ENCODE data around the gene NPTXR.
"Not testable (repeated sequence)": the region's sequence is repeated elsewhere in the genome, so short reads cannot be mapped to it uniquely, and the experiment has no call there.

Gene NPTXR

DNA sequence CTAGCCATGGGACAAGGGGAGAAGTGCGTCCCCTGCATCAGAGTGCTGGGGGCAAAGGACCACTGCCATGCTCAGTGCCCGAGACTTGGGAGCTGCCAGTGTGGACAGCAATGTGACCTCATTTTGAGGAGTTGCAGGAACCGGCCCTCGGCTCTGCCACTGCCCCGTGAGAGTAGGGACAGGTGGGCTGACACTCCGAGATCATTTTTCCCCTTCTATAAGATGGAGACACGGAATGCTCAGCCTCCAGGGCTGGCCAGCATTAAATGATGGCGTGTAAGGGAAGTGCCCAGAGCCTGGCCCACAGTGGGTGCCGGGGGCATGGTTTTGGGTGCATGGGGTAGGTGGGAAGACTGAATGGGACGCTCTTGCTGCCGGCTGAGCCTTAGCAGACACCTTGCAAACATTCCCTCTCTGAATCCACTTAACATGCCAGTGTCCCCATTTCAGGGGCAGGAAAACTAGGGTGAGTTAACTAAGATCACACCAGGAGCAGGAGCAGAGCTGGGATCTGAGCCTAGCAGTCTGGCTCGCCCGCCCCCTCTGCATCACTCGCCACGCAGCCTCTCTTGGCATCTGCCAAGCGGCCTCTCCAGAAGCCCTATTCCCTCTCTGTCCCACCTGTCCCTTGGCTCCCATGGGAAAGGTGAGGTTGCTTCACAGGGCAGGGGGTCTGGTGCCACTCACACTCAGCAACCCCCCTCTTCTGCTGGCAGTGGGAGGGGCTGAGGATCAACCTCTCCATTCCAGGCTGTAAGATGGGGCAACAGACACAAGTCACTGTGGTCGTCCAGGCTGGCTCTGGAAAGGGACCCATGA lies 13.6 kb downstream of the NPTXR start:
- no peak for DNase-seq

DNA sequence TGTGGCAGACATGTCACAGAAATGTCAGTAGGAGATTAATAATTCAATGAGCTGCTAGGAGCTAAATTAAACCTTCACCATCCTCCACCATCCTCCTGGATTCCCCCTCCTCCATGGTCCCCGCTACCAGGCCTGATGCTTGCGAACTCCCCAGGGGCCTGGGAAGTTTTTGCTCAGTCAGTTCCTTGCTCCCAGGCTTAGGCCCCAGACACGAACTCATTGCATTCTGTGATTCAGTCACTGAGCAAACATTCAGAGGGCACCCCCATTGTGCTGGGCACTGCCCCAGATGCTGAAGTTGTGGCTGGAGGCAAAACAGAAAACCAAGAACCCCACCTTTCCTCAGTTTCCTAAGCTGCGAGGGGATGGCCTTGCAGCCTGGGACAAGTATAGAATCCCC lies 14.3 kb downstream of the NPTXR start:
- DNase-seq: no peak

DNA sequence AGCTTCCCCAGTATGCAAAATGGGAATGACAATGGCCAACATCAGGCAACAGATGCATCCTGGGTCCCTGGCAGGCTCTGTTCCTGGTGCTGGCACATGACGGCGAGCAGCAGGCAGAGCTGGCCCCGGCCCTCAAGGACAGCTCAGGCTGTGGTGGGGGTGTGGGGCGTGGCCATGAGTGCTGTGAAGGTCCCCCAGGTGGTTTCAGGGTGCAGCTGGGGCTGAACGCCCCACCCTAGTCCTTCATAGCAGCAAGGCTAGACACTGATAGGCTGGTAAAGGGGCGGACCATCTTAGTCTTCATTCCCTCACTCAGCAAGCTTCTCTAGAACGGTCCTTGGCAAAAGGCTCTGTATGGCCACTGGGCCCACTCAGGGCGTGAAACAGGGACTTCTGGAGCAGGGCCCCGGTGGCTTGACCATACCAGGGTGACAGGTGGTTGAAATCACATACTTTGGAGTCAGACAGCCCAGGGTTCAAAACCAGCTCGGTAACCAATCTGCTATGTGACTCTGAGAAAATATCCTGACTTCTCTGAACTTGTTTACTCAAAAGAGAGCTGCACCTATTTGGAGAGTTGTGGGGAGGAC lies 15.1 kb downstream of the NPTXR start:
- DNase-seq: no peak

DNA sequence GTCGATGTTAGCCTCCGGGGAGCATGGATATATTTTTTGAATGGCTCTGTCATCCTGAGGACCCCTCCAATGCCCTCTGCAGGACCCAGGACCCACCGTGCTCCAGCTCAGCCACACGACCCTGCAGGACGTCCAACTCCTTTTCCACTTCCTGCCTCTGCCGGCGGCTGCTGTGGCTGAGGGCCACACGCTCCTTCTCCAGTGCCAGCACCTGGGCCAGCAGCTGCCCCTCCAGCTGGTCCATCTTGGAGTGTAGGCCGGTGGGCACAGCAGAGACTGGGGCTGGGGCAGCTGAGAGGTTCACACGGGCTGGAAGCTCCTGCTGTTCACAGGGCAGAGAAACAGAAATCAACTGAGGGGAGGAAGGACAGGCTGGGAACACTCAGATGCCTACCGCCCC lies 15.6 kb downstream of the NPTXR start:
- DNase-seq: no peak

DNA sequence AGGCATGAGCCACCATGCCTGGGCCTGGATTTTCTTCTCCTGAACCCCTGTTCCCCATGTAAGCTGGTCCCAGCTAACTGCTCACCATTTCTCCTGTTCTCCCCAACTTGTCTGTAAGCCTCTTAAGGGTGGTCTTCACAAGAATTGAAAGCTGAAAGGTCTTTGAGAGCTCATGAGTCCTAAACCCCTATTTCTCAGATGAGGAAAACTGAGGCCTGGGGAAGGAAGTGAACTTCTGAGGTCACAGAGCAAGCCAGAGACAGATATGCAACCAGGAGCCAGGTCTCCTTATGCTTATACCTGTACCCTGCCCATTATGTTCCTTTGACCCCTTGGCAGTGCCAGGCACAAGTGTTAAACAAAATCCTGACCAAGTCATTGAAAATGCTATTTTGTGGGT lies 16.3 kb downstream of the NPTXR start:
- no peak for DNase-seq

DNA sequence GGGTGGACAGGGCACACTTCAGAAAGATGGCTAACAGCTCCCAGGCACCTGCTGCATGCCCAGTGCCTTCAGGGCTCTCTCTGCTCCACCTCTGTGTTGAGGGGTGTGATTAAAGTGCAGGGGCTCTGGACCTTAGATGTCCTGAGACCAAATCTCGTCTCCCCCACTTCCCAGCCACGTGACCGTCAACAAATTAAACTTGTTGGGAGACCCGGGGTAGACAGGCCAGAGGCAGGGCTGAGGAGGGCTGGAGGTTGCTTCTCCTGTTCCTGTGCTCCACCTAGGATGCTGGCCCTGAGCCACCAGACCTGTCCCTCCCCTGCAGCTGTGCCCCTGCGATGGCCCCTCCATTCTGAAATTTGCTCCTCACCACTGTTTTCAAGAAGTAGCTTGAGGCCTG lies 17.0 kb downstream of the NPTXR start:
- DNase-seq: no peak

DNA sequence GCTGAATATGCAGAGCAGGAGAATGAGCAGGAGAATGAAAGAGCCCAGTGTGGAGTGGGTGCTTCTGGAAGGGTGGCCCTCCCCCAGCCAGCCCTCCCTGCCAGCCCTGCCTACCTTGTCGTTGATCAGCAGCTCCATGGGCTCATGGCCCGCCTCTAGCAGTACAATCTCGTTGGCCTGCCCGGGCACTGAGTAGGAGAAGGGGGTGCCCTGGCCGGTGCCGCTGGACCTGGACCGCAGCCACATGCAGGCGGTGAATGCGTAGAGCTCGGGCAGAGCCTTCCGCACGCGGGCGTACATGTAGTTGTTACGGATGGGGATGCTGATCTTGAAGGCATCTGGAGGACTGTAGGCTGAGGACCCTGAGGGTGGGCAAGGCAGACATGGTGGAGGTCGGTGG lies 17.4 kb downstream of the NPTXR start:
- DNase-seq: no peak

DNA sequence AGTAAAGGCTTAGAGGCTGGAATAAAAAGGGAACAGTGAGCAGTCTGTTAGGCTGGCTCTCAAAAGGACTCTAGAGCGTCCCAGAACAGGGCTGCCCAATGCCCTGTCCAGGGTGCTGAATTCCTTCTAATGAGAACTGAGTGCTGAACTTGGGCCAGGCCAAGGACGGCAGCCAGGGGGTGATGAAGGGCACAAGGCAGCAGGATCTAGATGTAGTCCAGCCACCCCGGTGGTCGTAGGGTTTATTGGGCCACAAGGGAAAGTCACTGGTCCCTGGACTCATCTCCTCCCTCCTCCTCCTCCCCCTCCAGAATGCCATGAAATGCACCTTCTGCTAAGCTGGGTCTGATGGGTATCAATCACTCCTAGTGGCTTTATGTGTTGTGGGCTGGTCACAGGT lies 19.2 kb downstream of the NPTXR start:
- DNase-seq: peak; percentile 26

DNA sequence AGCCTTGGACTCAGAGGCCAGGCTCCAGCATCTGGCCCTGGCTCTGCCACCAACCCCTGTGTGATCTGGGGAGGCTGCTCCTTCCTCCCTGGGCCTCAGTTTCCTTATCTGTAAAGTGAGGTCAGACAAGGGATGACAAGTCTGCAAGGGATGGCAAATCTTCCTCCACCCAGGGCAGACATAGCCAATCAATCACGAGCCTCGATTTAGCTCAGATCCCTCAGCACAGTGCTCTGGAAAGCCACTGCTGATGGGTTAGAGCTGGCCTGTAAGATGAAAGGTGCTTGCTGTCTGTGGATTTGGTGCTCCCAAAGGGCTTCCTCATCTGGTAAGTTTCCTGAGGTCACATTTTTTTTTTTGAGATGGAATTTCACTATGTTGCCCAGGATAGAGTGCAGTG lies 20.2 kb downstream of the NPTXR start:
- DNase-seq: no peak

DNA sequence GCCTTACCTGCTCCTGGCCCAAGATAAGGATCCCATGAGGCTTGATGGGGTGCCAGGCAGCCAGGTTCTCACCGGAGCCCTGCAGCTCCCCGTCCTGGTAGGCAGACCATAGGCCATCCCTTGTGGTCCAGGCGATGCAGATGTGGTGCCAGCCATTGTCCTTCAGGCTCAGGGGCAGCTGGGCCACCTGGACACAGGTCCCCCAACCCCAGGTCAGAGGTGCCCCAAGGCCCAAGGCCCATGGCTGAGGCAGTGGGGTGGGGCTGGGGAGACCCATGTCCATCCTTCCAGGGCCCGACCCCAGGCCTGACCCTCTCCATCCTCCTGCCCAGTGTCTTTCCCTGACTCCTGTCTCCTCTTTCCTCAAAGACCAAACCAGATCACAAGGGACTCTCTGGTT lies 20.8 kb downstream of the NPTXR start:
- DNase-seq: no peak

DNA sequence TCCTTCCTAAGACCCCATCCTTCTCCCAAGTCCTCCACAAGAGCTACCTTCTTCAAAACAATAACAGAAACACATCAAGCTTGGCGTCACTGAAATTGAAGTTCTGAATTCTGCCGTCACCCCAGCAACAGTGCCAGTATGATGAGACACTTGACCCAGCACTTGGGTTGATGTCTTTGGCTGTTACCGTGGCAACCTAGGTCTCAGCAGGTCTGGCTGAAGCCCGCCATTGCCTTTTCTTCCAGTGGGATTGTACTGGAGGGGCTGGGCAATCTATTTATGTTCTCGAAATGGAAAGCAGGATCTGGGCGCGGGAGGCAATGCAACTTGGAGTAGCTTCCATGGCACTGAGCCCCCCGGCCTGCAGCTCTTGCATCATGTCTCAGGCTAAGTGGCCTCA lies 23.8 kb downstream of the NPTXR start:
- DNase-seq: no peak

DNA sequence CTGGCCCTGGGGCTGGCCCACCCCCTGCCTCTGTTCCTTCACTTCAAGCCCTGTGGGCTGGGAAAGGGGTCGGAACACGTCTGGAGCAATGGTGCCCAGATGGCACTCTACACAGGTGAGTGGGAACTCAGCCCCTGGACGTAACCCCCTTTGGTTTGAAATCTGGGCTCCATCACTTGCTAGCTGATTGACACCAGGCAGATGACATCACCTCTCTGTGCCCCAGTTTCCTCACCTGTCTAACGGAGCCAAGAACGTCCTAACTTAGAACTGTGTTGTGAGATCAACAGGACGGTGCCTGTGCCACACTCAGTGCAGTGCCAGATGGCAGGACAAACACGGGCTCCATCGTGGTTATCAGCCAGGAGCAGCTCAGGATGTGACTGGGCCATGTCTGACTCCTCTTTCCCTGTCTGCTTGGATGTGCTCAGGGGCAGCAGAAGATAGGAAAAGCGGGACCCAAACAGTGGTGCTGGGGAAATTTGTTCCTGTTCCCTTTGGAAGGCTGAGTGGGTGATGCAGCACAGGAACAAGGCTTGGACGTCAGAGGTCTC lies 24.4 kb downstream of the NPTXR start:
- no peak for DNase-seq

DNA sequence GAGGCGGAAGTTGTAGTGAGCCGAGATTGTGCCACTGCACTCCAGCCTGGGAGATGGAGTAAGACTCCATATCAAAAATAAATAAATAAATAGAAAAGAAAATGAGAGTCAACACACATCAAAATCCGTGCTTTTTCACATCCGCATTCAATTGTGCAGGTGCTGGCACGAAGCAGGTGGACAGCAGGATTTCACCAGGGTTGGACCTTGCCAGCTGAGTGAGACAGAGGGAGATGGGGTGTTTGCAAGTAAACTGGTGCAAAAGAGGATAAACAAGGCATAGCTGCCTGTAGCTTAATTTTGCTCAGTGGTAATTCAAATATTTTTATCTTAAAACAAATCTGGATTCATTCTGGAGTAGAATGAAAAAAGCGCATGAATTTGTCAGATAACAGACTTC lies 26.6 kb downstream of the NPTXR start:
- DNase-seq: no peak

DNA sequence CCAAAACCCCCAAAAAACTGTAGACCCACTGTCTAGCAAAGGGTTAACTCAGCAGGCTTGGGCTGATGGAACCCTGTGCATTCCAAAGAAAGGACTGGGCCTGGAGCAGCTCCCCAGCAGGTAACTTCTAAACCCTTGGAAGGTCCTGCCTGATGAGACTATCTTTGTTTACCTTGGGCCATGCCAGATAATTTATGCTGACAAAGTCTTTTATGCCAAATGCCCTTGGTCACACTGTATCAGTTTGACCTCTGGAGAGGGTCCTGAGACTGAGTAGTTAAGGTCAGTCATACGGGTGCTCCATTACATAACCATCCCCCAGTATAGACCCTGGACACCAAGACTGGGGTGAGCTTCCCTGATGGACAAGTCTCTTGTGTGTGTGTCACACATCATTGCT lies 28.0 kb downstream of the NPTXR start:
- DNase-seq: no peak

DNA sequence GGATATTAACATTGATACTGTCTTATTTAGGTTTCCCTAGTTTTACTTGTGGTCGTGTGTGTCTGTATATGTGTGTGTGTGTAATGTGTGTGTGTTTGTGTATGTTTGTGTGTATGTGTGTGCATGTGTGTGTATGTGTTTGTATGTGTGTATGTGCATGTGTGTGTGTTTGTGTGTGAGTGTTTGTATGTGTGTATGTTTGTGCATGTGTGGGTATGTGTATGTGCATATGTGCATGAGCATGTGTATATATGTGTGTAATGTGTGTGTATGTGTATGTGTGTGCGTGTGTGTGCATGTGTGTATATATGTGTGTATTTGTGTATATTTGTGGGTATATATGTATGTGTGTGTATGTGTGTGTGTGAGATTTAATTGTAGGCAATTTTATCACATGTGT lies 32.6 kb downstream of the NPTXR start:
- no peak for DNase-seq

DNA sequence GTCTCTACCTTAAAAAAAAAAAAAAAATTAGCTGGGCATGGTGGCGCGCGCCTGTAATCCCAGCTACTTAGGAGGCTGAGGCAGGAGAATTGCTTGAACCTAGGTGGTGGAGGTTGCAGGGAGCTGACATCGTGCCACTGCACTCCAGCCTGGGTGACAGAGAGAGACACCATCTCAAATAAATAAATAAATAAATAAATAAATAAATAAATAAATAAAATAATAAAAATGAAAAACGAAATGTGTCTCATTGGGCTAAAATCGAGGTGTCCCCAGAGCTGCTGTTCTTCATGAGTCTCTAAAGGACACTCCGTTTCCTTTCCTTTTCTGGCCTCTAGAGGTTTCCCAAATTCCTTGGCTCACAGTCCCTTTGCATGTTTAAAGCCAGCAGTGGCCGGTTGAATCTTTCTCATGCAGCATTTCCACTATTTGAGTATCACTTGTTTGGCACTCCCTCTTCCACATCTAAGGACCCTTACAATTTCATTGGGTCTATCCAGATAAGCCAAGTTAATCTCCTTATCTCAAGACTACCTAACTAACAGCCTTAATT lies 38.7 kb downstream of the NPTXR start:
- DNase-seq: not testable (repeated sequence)

DNA sequence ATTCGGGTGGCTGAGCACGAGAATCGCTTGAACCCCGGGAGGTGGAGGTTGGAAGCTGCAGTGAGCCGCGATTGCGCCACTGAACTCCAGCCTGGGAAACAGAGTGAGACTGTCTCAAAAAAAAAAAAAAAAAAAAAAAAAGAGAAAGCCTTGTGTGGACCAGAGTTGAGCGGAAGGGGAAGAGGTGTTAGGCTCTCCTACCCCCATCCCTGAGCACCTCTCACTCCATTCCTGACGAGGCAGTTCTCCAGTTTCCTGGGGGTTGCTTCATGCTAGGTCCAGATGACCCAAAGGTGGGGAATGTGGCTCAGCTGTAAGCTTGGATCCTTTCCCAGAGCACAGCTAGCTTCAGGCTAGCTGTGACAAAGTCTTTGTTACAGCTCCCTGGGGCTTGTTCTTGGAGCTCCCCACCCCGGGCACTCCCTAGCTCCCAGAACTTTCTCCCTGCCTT lies 41.1 kb downstream of the NPTXR start:
- no peak for DNase-seq

DNA sequence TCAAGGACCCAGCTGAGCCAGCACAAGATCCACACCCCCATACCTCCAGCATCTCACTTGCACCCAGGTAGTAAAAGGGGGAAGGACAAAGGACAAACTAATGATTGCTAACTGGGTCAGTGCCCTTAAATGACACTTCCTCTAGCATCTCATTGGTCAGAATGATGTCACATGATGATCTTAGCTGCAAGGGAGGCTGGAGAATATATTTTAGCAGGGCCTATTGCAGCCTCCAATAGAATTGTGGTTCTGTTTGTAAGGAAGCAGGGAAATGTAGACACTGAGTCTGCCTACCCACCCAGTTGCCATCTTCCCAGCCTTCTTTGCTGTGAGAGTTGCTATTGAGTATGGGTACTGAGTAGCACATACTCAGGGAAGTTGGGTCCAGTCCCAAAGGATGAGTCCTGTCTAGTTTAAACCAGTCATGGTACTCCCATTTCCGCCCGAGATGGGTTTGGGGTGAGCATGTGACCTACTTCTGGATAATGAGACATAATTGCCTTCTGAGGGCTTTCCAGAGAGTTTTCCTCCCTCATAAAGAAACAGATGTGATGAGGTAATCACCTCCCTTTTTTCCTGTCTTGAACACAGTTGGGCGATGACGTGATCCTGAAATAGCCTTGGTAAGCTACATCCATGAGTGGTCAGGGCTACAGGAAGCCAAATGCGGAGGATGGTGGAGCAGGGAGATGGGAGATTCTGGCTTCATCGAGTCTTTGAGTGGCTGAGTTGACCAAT lies 44.4 kb downstream of the NPTXR start:
- no peak for DNase-seq

DNA sequence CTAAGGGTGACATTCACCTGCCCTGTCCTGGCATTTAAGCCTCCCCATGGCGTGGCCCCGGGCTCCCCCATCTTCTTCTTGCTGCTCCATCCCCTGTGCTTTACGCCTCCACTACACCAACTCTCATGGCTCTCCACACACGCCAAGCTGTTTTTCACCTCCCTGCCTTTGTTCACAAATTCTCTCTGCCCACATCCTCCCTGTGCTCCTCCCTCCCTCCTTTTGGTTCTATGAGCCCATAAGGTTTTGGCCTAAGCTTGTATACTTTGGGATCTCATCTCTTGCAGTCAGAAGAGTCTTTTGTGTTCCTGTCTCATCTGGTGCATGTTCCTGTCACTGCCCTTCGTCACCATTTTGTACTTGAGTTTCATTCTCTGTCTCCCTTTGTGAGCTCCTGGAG lies 45.3 kb downstream of the NPTXR start:
- no peak for DNase-seq

DNA sequence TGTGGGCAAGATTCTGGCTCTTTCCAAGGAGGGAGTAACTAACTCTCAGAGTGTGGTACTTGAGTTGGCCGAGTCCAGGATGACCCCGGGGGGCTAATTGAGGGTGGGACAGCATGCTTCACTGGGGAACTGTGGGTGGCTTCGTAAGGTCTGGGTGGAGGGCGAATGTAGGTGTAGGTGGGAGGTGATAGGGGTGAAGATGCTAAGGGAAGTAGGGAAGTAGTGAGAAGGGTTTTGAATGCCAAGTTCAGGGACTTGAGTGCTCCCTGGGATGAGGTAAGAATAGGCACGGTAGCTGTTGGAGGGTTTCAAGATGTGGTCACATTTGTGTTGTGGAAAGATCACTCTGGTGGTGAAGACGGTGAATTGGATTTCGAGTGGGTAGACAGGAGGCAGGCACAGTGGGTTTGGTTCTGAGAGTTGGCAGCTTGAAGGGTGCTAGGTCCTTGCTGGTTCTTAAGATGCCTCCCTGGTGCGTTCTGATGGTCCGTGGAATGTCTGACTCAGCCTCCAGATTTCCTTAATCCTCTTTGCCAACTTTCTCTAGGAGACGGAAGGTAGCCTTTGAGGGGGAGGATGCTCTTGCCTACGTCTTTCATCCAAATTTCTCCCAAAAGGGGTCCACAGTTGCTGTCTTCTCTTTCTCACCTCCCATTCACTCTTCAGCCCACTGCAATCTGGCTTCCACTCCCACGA lies 47.4 kb downstream of the NPTXR start:
- no peak for DNase-seq

DNA sequence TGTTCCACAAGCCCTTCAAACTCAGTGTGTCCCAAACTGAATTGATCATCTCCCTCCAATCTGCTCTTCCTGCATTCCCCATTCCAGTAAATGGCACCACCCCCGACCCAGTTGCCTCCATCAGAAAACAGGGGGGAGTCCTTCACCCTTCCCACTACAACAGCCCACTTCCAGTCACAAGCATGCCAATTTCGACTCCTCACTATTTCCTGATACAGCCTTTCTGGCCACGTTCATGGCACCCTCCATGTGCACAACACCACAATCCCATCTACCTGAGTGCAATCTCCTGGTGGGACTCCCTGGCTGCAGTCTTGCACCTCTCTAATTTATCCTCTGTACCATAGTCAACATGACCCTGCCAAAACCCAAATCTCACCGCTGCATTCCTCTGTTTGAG lies 48.3 kb downstream of the NPTXR start:
- no peak for DNase-seq

DNA sequence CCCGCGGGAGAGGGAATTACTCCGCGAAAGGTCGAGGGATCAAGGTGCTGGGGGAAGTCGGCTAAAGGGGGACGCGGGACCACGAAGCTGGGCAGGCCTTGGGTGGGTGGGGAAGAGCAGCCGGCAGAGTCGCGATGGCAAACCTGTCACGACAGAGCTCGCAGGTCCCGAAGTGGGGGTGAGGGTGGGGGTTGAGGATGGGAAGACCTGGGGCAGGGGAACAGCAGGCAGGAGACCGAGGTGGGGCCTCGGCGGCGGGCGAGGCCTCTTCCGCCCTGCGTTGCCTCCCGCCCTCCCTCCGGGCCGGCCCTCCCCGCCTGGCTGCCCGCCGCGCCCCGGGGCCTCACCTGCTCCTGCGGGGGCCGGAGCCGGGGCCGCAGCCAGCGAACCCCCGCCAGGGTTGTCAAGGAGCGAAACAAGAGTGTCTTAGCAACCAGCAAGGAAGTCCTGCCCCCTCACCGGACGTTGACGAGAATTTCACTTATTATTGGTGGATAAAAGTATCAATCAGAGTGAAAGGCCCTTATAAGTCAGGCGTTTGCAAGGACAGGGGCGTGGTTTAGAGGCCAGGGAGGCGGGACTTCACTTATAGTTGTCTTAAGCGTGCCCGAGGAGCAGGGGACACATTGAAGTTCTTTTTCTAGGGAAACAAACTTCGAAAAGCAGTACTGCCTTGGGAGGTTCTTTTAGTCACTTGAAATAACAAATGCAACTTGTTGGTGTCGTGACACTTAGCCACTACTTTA lies 49.9 kb downstream of the NPTXR start, which contains the start of gene DNAL4:
Gene DNAL4 (minus strand): TSS at position 423 of the 746 bp plus-strand sequence. CDS start 11,412 bp downstream, outside the sequence.
- DNase-seq: peak; percentile 89

All from activated CD8-positive, alpha-beta memory T cell treated with anti-CD3 and anti-CD28 coated beads, Interleukin-2, amount 50 U/mL, for 4 hours (primary cell).